Activated T-cell treated with anti-CD3 and anti-CD28 coated beads, Interleukin-2, amount 50 U/mL, for 72 hours (primary cell): ENCODE data around the gene ASXL1. TPM values are rescaled to one million over a fixed set of nuclear protein-coding genes. Genes with fewer than 3 reads are reported as not detected.

Experiments
- ATAC-seq, 2 donors: fragments of 150-1000 bp; cut with Tn5 transposase; replicated peaks in 1 of 2; 2 replicates each; pipeline ENCODE4 v1.10.0; 2021; ENCODE audit warnings: moderate library complexity in 2 of 2, mild to moderate bottlenecking in 1 of 2
- DNase-seq, 2 donors: peaks; one replicate each; pipeline ENCODE4 v3.0.0; 2021 to 2022; ENCODE audit warnings: mixed read lengths in 1 of 2
- H3K27ac Mint-ChIP-seq: one replicate; pipeline ENCODE4 v1.8.0; 2022; ENCODE audit warnings: mild to moderate bottlenecking, moderate library complexity, mixed read lengths
- H3K27me3 Mint-ChIP-seq: one replicate; pipeline ENCODE4 v1.8.0; 2022; ENCODE audit warnings: low read depth, mixed read lengths
- H3K36me3 Mint-ChIP-seq, 2 donors: one replicate each; pipeline ENCODE4 v1.8.0; 2022; ENCODE audit warnings: mixed read lengths in 2 of 2, mild to moderate bottlenecking in 1 of 2; ENCODE audit not compliant: insufficient read depth in 2 of 2
- H3K4me1 Mint-ChIP-seq: one replicate; pipeline ENCODE4 v1.8.0; 2022; ENCODE audit warnings: low read depth, mixed read lengths
- H3K4me3 Mint-ChIP-seq, 2 donors: one replicate each; pipeline ENCODE4 v1.8.0; 2022; ENCODE audit warnings: mild to moderate bottlenecking in 2 of 2, mixed read lengths in 2 of 2, moderate library complexity in 2 of 2
- H3K9me3 Mint-ChIP-seq, 2 donors: one replicate each; pipeline ENCODE4 v1.8.0; 2022; ENCODE audit warnings: mixed read lengths in 2 of 2
- total RNA-seq, 2 donors: library from RNA; stranded (reverse); gene quantifications; one replicate each; pipeline ENCODE4 v1.2.3, GENCODE V29; 2022

The ASXL1 gene
- total RNA-seq, 2 donors from 2014 or later: 158 to 168 TPM

DNA sequence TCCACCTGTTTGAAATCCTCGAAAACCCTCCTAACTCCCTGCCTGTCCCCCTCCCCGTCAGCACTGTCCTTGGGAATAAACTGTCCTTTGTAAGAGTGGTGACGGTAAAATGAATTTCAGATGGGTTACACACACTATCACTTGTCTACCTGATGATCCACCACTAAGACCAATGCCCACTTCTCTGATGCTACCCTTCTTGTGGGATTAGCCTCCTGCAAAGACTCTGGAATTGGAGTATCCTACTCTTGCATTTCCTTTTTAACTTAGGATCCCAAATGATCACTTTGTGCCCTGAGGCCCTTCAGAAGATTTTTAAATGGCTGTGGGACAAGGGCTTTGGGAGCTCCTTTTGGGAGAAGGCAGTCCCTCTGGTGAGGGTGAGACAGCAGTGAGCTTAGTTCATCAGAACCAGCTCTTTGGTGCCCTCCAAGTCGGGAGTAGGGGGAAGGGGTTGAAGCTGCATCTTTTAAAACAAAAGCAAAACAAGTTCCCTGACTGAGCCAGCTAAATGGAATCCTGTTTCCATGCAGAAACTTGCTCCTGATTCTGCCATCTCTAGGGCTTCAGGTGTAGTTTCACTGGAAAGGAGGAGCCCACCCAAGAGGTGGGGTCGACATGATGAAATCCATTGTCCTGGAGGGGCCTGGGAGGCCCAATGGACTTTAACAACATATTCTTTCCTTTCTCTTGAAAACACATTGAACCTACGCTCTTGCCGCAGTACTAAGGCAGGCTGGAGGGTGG is 86.5 kb downstream of the ASXL1 start:
- Mint-ChIP-seq H3K4me1 (peaks cover 7% of the 10 kb centered on the region), H3K27me3 (no peaks in the 10 kb centered on the region), H3K36me3 (peaks cover 4 to 6% of the 10 kb centered on the region in 2 donors), H3K27ac (peak overlapping the region; percentile 9), H3K4me3 (no peak overlapping the region), H3K9me3 (no peaks in the 10 kb centered on the region)
- ATAC-seq (no peak), DNase-seq (no peak)

DNA sequence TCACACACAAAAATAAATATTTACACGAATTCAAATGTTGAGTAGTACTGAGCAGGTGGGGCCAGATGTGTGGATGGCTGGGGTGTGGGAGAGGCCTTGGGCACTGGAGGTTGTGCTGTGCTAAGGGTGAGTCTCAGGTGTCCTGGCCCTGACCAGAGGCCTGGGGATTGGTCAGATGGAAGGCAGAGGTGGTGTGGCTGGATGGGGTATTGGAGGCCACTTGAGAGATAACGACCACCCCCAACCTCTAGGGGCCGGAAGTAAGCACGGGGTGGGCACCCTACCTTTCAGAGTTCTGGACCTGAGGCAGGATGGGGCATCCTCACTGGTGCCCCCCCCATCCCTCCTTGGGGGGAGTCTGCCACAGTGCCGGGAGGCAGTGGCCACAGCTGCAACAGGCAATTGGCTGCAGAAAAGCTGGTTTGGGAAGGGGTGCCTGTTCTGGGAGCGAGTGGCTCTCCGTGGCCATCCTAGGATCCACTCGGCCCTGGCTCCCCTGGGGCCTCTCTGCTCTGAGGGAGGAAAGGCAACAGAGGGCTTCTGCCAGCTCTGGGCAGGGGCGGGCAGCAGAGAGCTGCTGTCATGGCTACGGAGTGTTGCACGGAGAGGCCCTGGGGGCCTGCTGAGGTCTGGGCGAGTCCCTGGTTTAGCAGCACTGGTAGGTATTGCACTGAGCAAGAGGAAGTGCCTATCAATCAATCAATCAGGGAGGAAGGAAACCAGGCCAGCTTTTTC is 87.6 kb downstream of the ASXL1 start:
- DNase-seq: no peak
- H3K9me3 Mint-ChIP-seq: no peaks in the 10 kb centered on the region

DNA sequence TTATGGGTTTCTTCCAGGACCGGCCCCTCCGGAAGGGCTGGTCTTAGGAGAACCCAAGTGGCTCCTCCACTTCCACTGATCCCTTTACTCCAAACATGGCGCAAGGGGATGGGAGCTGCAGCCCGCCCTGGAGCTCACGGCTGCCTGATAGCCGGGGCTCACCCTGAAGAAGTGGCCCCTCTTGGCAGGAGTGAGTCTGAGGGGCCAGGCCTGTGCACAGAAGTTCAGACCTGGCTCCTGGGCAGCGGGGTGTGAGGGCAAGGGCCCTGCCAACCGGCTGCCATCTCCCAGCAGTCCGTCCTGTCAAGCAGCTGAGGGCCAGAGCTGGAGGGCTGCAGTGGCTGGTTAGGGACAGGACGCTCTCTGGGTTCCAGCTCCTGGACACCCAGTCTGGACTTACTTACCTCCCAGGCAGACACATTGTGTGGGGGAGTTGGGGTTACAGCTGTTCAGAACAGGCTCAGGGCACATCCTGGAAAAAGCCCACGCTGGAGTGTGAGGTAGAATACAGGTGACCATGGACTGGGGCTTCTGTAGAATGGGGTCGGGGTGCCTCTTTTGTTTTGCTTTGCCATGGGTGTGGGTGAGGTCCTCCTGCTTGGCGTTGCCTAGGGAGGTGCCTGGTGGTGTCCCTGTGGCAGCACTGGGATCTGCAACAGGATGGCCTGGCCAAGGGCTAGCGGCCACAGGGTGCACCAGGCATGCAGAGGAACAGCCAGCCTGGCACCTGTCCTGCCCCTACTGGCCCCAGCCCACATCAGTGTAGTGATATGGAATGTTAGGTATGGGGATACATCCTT is 88.4 kb downstream of the ASXL1 start:
- Mint-ChIP-seq H3K27me3 (no peaks in the 10 kb centered on the region), H3K4me1 (peaks cover 4% of the 10 kb centered on the region), H3K4me3 (no peak overlapping the region), H3K27ac (peak overlapping the region; percentile 55), H3K36me3 (peaks cover 4% of the 10 kb centered on the region in 2 donors), H3K9me3 (no peaks in the 10 kb centered on the region)
- DNase-seq (no peak), ATAC-seq (no peak)

More for the DNA sequence above, 87.6 kb downstream of the ASXL1 start:
- Mint-ChIP-seq H3K36me3 (peaks cover 4% of the 10 kb centered on the region in 2 donors), H3K4me1 (peaks cover 7% of the 10 kb centered on the region), H3K4me3 (no peak overlapping the region), H3K27ac (peak overlapping the region; percentile 9), H3K27me3 (no peaks in the 10 kb centered on the region)
- peak in 1 of 2 donors; percentile 22 for ATAC-seq

DNA sequence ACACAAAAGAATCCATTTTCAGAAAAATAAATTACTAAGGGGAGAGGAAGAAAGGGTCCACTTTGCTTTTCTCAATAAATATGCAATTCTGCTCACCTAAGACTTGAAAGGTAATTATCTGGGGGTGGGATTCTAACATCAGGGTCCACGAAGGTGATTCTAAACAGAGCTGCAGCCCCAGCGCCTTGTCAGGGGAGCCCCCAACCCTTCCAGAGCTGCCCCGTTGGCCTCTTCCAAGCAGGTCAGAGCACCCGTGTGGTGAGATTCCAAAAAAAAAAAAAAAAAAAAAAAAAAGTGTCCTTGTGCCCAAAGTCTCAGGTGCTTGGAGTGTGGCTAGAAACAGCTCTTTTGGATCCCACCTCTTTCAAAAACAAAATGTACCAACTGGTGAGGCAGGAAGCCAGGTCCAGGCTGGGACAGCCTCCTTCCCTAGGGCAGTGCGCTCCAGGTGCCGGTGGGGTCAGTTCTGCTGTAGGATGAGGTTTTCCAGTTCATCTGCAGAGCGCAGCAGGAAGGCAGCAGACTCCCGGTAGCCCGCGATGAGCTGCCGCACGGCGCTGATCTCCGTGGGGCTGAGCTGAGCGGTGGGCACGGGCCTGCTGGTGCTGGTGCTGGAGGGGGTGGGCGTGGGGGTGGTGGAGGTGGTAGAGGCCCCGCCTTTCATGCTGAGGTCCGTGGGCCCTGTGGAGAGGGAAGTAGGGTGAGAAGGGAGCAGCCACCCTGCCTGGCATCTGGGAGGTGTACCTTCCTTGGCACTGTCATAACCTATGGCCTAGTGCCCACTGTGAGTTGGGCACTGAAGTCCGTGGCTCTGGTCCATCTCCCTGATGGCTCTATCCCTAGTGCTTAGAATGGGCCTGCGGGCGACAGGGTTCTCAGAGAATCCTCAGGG is 89.3 kb downstream of the ASXL1 start:
- DNase-seq (no peak), ATAC-seq (no peak)
- Mint-ChIP-seq H3K4me1 (peaks cover 4% of the 10 kb centered on the region), H3K27me3 (no peaks in the 10 kb centered on the region), H3K9me3 (no peaks in the 10 kb centered on the region), H3K36me3 (peaks cover 4% of the 10 kb centered on the region in 2 donors), H3K4me3 (no peak overlapping the region), H3K27ac (peak overlapping the region; percentile 55)

DNA sequence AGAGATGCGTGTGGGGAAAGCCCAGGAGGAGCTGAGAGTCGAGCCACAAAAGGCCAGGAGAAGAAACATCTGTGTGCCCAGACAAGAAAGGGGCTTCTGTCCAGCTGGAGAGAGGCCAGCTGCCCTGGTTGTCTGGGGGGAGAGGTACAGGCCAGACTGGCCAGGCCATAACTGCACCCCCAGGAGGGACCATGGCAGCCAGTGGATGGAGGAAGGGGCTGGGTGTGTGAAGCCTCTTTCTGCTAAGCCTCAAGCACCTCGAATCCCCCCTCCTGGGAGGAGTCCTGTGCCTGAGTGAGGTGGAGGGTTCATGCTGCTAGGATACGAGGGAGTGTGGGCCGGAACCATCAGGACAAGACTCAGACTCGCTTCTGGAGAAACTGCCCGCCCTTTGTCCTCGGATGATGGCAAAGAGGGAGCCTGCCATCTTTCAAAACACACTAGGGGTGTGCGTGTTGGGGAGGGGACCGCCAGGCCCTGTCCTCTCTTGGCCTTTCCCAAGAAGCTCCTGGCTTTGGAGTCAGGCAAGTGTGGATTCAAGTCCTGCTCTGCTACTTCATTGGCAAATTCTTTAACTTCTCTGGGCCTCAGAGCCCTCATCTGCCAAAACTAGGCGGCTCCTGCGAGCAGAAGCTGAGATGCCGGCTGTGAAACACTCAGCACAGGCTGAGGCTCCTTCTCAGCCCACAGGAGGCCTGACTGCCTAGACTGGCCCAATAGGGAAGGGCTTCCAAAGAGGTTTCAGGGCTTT is 90.3 kb downstream of the ASXL1 start:
- H3K4me1 Mint-ChIP-seq: peaks cover 4% of the 10 kb centered on the region
- H3K4me3 Mint-ChIP-seq: no peak overlapping the region
- H3K9me3 Mint-ChIP-seq: no peaks in the 10 kb centered on the region
- ATAC-seq: no peak
- peaks cover 0 to 6% of the 10 kb centered on the region in 2 donors for H3K36me3 Mint-ChIP-seq
- H3K27me3 Mint-ChIP-seq: no peaks in the 10 kb centered on the region
- H3K27ac Mint-ChIP-seq: no peak overlapping the region
- no peak for DNase-seq

DNA sequence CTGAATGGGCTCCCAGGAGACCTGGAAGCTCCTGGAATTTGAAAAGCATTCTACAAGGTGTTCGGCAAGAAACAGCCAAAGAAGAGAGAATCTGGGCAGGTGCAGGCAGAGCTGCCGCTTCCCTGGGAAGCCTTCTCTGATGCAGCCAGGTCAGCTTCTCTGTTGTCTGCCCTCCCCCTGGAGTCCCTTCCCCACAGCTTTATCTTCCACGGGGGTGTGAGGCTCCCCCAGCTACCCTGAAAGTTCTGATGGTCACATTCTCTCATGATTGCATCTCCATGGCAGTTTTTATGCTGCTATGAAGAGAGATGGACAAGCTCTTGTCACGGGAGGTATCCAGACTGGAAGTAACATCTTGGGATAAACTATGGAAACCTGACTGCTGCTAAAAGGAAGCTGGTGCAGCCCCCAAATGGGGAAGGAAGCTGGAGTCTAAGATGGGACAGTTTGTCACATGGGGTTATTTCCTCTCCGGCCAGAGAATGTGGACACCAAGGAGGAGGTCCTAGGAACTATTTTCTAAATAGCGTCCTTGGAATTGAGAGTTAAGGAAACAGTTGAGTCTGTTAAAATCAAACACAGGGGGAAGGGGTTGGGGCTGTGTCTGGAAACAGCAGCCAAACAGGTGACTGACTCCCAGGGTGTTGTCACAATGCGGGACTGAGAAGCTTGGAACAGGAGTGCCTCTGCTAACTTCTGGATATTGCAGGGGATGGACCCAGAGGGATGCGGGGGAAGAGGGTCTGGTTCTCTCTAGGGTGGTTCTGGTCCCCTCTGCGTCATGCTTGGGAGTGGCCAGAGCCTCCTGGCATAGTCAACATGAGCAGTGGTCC is 91.1 kb downstream of the ASXL1 start:
- no peaks in the 10 kb centered on the region for H3K27me3 Mint-ChIP-seq
- no peaks in the 10 kb centered on the region for H3K9me3 Mint-ChIP-seq
- H3K27ac Mint-ChIP-seq: no peak overlapping the region
- H3K36me3 Mint-ChIP-seq: peaks cover 0 to 7% of the 10 kb centered on the region in 2 donors
- no peak for DNase-seq
- peaks cover 4% of the 10 kb centered on the region for H3K4me1 Mint-ChIP-seq
- no peak overlapping the region for H3K4me3 Mint-ChIP-seq
- no peak for ATAC-seq

DNA sequence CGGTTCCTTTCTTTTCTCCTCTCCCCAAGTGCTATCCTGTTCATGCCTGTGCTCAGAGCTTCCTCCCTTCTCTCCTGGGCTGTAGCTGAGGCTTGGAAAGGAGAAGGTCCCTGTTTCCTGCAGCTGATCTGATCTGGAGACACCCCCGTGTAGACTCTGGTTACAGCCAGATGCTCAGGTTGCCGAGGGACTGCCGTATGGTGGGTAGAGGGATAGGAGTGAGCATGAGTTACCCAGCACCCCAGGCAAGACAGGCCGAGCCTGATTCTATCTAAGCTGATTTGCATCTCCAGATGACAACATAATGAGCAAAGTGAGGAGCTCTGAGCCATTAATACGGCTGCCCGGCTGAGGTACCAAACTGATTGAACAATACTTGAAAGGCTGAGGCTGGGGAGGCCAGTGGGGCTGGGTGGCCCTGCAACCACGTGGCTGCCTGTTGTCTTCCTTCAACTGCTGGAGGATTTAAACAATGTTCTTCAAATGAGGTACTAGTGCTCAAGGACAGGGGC is 91.8 kb downstream of the ASXL1 start:
- Mint-ChIP-seq H3K27ac (peak overlapping the region; percentile 13), H3K4me3 (no peak overlapping the region), H3K27me3 (no peaks in the 10 kb centered on the region), H3K36me3 (peaks cover 0 to 7% of the 10 kb centered on the region in 2 donors), H3K4me1 (peaks cover 4% of the 10 kb centered on the region), H3K9me3 (no peaks in the 10 kb centered on the region)
- DNase-seq (no peak), ATAC-seq (no peak)

DNA sequence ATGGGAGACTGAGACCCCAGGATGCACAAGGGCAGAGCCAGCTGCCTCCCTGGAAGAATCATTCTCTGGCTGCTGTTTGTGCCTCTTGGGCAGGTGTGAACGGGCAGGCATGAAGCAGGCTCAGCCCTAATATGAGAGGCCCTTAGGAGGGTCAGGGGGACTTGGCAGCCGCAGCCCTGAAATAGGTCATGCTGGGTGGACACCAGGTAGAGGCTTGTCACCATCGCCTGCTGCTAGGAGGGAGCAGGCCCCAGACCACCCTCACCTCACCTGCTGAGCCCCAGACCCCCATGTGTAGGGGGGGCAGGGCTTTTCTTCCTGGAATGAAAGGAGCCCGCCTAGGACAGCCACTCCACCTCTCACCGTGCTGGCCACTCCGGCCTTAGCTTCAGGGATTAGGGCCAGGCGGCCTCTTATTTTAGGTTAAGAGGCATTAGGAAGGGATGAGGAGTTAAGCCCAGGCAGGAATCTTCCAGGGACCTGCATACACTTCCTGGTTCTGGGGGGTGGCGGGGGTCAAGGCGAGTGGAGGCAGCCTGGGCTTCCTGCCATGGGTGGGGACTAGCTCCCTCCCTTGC is 92.4 kb downstream of the ASXL1 start:
- Mint-ChIP-seq H3K27ac (no peak overlapping the region), H3K9me3 (no peaks in the 10 kb centered on the region), H3K4me3 (no peak overlapping the region), H3K4me1 (peaks cover 4% of the 10 kb centered on the region), H3K36me3 (peaks cover 0 to 4% of the 10 kb centered on the region in 2 donors), H3K27me3 (no peaks in the 10 kb centered on the region)
- DNase-seq (no peak), ATAC-seq (no peak)

DNA sequence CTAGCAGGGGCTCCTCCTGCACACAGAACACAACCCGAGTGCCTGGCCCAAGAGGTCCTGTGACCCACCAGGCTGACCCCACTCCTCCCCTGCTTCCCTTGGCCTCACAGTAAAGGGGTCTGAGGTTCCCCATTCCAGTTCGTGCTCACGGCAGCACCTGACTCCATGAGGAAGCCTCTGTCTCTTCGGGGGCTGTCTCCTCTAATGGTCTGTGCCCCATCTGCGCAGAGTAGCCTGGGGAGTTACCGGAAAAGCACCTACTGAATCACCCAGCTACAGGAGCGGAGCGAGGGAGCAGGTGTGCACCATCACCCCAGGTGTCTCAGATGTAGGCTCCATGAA is 93.2 kb downstream of the ASXL1 start:
- no peaks in the 10 kb centered on the region for H3K27me3 Mint-ChIP-seq
- peaks cover 0 to 3% of the 10 kb centered on the region in 2 donors for H3K36me3 Mint-ChIP-seq
- H3K4me3 Mint-ChIP-seq: no peak overlapping the region
- no peak overlapping the region for H3K27ac Mint-ChIP-seq
- peak in 1 of 2 donors; percentile 2 for ATAC-seq
- H3K9me3 Mint-ChIP-seq: no peaks in the 10 kb centered on the region
- H3K4me1 Mint-ChIP-seq: peaks cover 4% of the 10 kb centered on the region
- DNase-seq: no peak

DNA sequence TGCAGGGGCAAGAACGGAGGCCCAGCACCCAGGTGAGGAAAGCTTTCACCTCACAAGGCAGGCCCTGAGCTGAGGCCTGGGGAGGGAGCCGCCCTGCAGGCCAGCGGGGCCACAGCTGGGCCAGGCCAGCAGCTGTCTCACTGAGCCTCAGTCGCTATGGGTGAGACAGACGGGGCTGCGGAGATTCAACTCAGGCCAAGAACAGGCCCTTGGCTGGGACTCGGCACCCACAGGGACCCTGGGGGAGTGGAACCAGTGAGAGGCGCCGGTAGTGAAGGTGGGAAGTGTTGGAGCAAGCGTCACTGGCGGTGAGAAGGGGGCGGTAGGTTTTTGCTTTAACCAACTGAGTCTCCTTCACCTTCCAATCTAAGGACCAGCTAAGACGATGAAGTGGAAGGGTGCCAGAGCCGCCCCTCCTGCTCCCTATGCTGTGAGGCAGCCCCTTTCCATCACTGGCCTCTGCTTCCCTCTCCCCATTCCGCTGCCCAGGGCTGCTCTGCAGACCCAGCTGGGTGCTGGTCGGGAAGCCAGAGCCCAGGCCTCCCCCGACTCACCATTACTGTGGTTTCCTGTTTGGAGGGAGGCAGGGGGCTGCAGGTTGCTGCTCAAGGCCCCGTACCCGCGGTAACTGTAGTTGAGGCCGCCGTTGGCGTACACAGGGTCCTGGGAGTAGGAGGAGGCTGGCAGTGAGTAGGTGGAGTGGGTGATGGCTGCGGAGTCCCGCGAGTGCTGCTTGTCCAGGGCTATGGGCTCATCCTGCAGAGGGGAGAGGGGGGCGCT is 93.7 kb downstream of the ASXL1 start:
- ATAC-seq (peak; percentile 5 to 7), DNase-seq (no peak)
- Mint-ChIP-seq H3K27me3 (no peaks in the 10 kb centered on the region), H3K9me3 (no peaks in the 10 kb centered on the region), H3K4me3 (no peak overlapping the region), H3K36me3 (peaks cover 0 to 3% of the 10 kb centered on the region in 2 donors), H3K27ac (peak overlapping the region; percentile 16), H3K4me1 (peaks cover 1% of the 10 kb centered on the region)
